GM12892 (cell line): ENCODE measurements around the gene GTF2I.
"Not testable (repeated sequence)": the region's sequence is repeated elsewhere in the genome, so short reads cannot be mapped to it uniquely, and the experiment has no call there.

Source experiments
- DNase-seq: peaks from one replicate; pipeline ENCODE4 v3.0.0; 2011; ENCODE audit not compliant: insufficient read length
- FAIRE-seq: peaks from 2 replicates; lab custom pipeline; 2011; peaks lifted over from hg19 to GRCh38; lab: Jason Lieb, UNC
- POLR2A ChIP-seq: IDR thresholded peaks from 2 replicates; pipeline ENCODE4 v1.6.1; 2011; ENCODE audit warnings: low read depth, low read length, control low read depth
- POLR2AphosphoS5 ChIP-seq: IDR thresholded peaks from 2 replicates; pipeline ENCODE4 v1.6.1; 2011; ENCODE audit warnings: low read depth, low read length, control low read depth
- TAF1 ChIP-seq: IDR thresholded peaks from 2 replicates; pipeline ENCODE4 v1.6.1; 2011; ENCODE audit warnings: low read depth, mild to moderate bottlenecking, control low read depth, low read length, borderline replicate concordance

The GTF2I gene

DNA sequence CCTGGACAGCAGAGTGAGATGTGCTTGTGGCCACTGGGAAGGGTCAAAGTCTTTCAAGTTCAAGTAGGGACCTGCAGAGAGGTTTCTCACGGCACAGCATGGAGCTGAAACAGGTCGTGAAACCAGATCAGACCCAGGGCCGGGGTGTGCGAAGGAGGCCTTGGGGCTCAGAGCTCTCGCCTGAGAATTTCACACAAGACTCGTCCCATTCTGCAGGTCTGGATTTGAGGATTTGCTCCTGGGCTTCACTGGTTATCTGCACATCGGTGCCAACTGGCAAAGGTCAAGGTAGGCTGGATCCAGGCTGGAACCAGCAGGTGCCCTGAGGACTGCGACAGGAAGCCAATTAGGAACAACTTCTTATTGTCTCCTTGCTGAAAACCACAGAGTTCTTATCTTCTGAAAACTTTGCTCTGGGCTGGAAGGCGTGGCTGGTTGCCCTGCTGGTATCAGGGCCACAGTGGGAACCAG is 24.0 kb upstream of the GTF2I start:
- FAIRE-seq: no peak
- no peak for TF ChIP-seq POLR2A
- no peak for TF ChIP-seq TAF1
- TF ChIP-seq POLR2AphosphoS5: no peak
- DNase-seq: no peak

DNA sequence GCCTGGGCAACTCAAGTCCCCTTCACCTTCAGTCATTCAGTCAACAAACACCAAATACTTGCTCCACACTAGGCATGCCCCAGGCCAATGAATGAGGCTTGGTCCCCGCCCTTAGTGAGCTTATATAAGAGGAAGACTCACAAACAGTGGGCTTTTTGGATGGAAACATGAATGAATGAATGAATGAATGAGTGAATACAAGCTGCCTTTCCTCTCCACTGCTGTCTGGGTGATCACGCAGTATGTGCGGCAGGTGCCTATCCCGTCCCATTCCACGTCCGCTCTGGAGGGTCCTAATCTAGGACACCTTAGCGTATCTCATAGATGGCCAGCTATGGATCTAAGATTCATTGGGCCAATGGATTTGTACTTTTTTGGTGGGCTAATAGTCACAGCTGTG is 19.8 kb upstream of the GTF2I start:
- DNase-seq (no peak), FAIRE-seq (no peak)
- TF ChIP-seq TAF1 (no peak), POLR2AphosphoS5 (no peak), POLR2A (no peak)

DNA sequence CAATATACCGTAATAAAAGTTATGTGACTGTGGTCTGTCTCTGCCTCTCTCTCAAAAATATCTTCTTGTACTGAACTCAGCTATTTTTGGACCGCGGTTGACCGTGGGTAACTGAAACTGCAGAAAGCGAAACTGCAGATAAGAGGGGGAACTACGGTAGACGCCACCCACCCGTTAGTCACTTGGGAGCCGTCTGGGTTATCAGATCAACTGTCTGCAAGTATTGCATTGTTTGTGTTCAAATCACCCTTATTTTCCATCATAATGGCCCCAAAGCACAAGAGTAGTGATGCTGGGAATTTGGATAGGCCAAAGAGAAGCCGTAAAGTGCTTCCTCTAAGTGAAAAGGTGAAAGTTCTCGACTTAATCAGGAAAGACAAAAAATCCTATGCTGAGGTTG is 7.5 kb upstream of the GTF2I start:
- peak; percentile 53 for DNase-seq
- TF ChIP-seq POLR2AphosphoS5 (peak; percentile 58; the same call in 1 of the 2 replicates), POLR2A (peak; percentile 48; the same call in 1 of the 2 replicates)
- FAIRE-seq: not testable (repeated sequence)

DNA sequence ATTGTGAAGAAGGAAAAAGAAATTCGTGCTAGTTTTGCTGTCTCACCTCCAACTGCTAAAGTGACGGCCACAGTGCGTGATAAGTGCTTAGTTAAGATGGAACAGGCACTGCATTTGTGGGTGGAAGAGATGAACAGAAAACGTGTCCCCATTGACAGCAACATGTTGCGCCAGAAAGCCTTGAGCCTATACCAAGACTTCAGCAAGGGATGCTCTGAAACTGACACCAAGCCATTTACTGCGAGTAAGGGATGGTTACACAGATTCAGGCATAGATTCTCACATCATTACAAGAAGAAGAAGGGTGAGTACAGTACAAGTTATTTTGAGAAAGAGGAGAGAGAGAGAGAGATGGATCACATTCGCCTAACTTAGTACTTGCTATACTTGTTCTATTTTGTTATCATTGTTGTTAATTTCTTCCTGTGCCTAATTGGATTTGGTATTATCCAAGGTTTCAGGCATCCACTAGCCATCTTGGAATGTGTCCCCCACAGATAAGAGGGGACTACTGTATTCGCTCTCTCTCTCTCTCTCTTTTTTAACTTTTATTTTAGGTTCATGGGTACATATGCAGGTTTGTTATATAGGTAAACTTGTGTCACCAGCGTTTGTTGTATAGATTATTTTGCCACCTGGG is 6.9 kb upstream of the GTF2I start:
- FAIRE-seq, DNase-seq: not testable (repeated sequence)

DNA sequence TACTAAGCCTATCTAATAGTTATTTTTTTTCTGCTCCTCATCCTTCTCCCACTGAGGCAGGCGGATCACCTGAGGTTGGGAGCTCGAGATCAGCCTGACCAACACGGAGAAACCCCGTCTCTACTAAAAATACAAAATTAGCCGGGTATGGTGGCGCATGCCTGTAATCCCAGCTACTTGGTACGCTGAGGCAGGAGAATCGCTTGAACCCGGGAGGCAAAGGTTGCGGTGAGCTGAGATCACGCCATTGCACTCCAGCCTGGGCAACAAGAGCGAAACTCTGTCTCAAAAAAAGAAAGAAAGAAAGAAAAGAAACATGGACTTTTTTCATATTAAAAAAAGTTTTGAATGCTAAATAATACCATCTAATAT is 6.4 kb upstream of the GTF2I start:
- FAIRE-seq: not testable (repeated sequence)

DNA sequence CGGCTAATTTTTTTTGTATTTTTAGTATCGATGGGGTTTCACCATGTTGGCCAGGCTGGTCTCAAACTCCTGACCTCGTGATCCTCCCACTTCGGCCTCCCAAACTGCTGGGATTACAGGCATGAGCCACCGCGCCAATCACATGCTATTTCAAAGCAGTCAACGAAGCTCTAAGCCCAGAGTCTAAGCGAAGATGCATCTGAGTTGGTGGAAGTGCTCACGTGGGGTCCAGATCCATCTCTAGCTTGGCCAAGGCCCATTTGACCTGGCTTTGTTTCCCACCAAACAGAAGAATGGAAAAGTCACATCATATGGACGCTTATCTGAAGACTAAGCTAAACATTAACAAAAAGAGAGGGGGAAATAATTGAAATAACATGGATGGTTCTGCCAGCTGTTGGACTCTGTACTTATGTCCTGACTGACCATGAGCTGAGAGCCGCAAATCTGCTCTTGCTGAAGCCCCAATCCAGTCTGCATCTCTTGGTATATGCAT is 3.8 kb upstream of the GTF2I start:
- no peak for TF ChIP-seq POLR2A
- no peak for TF ChIP-seq POLR2AphosphoS5
- TF ChIP-seq TAF1: no peak
- FAIRE-seq: no peak
- DNase-seq: no peak

More for the DNA sequence above, 6.4 kb upstream of the GTF2I start:
- DNase-seq: not testable (repeated sequence)

DNA sequence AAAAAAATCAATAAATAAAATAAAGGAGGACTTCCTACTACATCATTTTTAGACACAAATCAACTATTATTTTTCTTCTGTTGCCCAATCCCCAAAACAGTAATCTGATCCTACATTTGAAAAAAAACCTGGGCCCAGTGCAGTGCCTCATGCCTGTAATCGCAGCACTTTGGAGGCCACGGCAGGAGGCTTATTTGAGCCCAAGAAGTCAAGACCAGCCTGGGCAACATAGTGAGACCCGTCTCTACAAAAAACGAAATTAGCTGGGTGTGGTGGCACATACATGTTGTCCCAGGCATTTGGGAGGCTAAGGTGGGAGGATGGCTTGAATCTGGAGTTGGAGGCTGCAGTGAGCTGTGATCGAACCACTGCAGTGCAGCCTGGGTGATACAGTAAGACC is 2.7 kb upstream of the GTF2I start:
- TF ChIP-seq TAF1 (no peak), POLR2A (no peak), POLR2AphosphoS5 (no peak)
- FAIRE-seq: no peak
- DNase-seq: no peak

DNA sequence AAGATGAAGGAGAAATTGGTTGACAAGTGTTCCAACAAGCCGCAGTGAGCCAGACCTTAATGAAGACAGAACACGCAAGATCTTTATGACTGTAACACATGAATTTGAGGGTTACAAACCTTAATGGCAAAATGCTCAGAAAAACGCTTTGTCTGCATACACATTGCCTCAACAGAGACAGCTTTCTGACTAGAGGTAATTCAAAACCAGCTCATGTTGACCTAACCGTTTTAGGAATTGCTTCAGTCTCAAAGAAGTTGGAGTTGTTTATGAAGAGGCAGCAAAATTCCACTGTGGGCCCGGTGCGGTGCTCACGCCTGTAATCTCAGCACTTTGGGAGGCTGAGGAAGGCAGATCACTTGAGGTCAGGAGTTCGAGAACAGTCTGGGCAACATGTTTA is 2.2 kb upstream of the GTF2I start:
- no peak for FAIRE-seq

DNA sequence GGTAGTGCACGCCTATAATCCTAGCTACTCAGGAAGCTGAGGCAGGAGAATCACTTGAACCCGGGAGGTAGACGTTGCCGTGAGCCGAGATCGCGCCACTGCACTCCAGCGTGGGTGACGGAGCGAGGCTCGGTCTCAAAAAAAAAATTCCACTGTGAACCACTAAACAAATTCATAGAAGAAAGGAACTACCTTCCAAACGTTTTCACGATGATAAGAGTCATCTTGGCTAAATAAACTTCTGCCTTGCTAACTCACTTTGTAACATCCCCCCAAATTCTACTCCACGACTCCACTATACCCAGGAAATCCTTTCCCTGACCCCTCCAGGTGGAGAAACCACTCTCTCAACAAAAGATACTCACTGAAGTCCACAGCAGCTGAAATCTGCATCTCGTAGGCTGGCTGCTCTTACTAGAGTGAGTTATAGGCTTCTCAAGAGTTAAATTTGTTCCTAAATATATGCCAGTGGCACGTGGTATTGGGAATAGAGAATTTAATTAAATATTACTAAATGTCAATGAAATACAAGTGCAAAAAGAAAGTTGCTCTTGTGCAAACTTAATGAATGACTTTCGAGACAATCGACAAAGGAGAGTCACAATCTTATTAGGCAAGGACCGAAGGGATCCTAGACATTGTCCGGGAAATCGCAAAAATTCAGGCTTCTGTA is 1.6 kb upstream of the GTF2I start:
- DNase-seq (no peak), FAIRE-seq (no peak)
- TF ChIP-seq POLR2AphosphoS5: no peak
- TF ChIP-seq TAF1: no peak
- TF ChIP-seq POLR2A: no peak

More for the DNA sequence above, 2.2 kb upstream of the GTF2I start:
- DNase-seq: no peak
- TF ChIP-seq TAF1 (no peak), POLR2AphosphoS5 (no peak), POLR2A (no peak)

DNA sequence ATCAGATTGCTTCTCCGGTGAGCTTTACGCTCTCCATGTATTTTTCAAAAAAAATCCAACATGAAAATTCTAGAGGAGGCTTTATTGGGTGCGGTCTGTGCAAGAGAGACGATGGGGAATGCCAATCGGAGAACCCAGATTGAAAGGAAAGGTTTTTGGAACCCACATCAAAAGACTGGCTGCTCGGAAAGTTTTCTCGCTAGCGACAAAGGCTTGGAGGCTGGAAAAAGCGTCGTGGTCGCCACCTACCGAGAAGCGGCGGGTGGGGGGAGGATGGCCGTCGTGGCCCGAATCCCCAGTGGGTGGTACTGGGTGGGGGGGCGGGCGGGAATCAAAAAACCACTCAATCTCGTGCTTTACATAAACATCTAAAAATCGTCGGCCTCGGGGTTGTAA is 1.1 kb upstream of the GTF2I start:
- peak; percentile 27 for FAIRE-seq
- DNase-seq: peak; percentile 31
- no peak for TF ChIP-seq POLR2A
- TF ChIP-seq POLR2AphosphoS5: no peak
- no peak for TF ChIP-seq TAF1

DNA sequence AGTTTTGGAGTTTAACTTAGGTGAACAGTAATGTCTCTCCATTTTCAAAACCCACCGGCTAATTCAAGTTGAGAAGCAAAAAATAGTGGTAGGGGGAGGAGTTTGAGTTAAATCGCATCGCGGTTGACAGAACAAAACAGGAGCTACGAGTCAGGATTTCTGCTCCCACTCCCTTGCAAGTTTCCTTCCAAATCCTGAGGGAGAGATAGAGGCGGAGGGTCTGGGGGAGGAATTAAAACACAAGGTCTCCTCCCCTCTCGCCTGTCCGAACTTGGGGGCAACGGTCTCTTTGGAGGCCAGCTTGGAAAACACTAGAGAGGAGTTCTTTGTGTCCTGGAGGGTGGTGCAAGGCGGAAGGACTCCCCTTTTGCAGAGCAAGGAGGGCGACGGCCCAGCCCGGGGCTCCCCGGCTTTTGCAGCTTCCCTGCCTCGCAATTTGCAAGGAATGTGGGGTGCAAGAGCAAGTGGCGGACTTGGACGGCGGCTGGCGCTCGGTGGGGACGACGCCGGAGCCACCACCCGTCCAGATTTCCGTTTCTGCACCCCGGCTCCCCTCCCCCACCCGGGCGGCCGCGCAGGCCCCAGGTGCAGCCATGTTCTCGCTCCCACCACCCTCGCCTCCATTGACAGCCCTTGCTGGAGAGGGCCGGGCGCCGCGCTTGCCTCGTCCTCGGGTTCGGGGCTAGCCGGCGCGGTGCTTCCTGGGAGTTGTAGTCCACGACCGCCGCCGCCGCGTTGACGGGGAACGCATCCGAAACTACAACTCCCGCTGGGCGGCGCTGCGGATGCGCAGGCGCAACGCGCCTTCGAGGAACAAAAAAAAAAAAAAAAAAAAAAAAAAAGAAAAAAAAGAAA is 454 bp upstream of the GTF2I start:
- FAIRE-seq (peak; percentile 85), DNase-seq (peak; percentile 89)
- peak; percentile 78 for TF ChIP-seq POLR2A
- TF ChIP-seq TAF1: peak; percentile 93
- TF ChIP-seq POLR2AphosphoS5: peak; percentile 71
